Uterus (tissue), 2 donors: ENCODE measurements around the gene TCF4.

Experiments
- POLR2A ChIP-seq, 2 donors: fragments of 450-650 bp; IDR thresholded peaks; one replicate each; pipeline ENCODE4 v1.6.1; 2016; ENCODE audit warnings: antibody characterized with exemption in 2 of 2, mild to moderate bottlenecking in 1 of 2, moderate library complexity in 1 of 2
- TF ChIP-seq, protein P1 (sequence below), 4 experiments: fragments of 200-600 bp in 2 of 4; fragments of 450-650 bp in 2 of 4; sonication (generic) in 2 of 4; IDR thresholded peaks; one replicate each; pipeline ENCODE4 v1.5.1; 2016 to 2019; ENCODE audit warnings: antibody characterized with exemption in 4 of 4, mild to moderate bottlenecking in 2 of 4, moderate library complexity in 1 of 4

- TF ChIP-seq, protein P1, sequence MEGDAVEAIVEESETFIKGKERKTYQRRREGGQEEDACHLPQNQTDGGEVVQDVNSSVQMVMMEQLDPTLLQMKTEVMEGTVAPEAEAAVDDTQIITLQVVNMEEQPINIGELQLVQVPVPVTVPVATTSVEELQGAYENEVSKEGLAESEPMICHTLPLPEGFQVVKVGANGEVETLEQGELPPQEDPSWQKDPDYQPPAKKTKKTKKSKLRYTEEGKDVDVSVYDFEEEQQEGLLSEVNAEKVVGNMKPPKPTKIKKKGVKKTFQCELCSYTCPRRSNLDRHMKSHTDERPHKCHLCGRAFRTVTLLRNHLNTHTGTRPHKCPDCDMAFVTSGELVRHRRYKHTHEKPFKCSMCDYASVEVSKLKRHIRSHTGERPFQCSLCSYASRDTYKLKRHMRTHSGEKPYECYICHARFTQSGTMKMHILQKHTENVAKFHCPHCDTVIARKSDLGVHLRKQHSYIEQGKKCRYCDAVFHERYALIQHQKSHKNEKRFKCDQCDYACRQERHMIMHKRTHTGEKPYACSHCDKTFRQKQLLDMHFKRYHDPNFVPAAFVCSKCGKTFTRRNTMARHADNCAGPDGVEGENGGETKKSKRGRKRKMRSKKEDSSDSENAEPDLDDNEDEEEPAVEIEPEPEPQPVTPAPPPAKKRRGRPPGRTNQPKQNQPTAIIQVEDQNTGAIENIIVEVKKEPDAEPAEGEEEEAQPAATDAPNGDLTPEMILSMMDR (IDR thresholded peaks at IDR 0.05) = no peak
- TF ChIP-seq POLR2A (IDR thresholded peaks at IDR 0.05) = no peak
Observed at GRCh38 chr18:55407191-55407590, 180.8 kb downstream of the TCF4 start.
